Effector memory CD4-positive, alpha-beta T cell (primary cell): ENCODE data around the gene DAGLA.

Experiments
- DNase-seq, 3 donors: peaks; one replicate each; pipeline ENCODE4 v3.0.0-alpha.2; 2020
- H3K27ac ChIP-seq: 2 replicates; pipeline ENCODE4 v1.7.0; 2013; ENCODE audit warnings: mild to moderate bottlenecking, low read length, moderate library complexity; ENCODE audit not compliant: insufficient read depth, poor library complexity, severe bottlenecking
- H3K27me3 ChIP-seq: replicated peaks from 2 replicates; pipeline ENCODE4 v1.7.0; 2013; ENCODE audit warnings: mild to moderate bottlenecking, low read length; ENCODE audit not compliant: insufficient read depth, control insufficient read depth, poor library complexity, severe bottlenecking
- H3K36me3 ChIP-seq: 2 replicates; pipeline ENCODE4 v1.7.0; 2013; ENCODE audit warnings: mild to moderate bottlenecking, low read length, moderate library complexity; ENCODE audit not compliant: control insufficient read depth, insufficient read depth
- H3K4me1 ChIP-seq: 2 replicates; pipeline ENCODE4 v1.7.0; 2013; ENCODE audit warnings: low read length, mild to moderate bottlenecking; ENCODE audit not compliant: control insufficient read depth, insufficient read depth, poor library complexity, severe bottlenecking
- H3K4me3 ChIP-seq: 2 replicates; pipeline ENCODE4 v1.7.0; 2013; ENCODE audit warnings: low read length, low read depth, mild to moderate bottlenecking; ENCODE audit not compliant: insufficient read depth, poor library complexity, severe bottlenecking
- H3K9me3 ChIP-seq: 2 replicates; pipeline ENCODE4 v1.7.0; 2013; ENCODE audit warnings: mild to moderate bottlenecking, low read length, moderate library complexity; ENCODE audit not compliant: control insufficient read depth

DAGLA gene

DNA sequence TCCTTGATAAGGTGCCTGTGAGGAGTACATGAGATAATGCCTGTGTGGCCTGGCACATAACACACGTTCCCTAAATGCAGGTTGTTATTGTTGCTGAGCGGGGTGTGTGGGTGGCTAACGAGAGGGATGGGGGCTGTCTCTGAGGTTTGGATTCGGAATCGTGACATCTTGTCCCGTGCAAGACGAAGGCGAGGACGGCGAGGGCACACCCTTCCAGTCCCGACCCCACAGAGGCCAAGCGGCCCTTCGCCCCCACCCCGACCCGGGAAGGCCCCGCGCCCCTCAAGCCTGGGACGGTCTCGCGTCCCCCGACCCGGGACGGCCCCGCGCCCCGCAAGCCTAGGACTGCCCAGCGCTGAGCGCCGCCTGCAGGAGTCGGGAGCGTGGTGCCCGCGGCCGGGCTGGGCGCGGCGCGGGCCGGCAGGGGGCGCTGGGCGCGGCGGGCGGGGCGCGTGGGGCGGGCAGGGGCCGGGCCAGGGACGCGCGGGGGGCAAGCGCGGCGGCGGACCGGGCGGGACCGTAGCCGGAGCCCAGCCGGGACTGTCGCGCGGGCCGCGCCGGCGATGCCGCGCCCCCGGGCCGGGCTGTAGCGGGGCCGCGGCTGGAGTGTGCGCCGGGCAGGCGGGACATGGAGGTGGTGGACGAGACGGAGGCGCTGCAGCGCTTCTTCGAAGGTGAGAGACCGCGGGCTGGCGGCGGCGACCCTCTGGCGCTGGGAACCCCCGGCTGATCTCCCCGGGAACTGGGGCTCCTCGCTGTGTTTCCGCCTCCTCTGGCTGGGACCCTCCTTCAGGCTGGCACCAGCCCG lies 72.1 kb downstream of the DAGLA start, which contains the start of gene MYRF:
MYRF (plus strand) TSS at position 520 of the 808 bp plus-strand sequence; CDS start at position 629, 109 bp downstream.
- Histone ChIP-seq H3K27me3 (peaks cover 13% of the 10 kb centered on the region), H3K4me3 (peak within 1 kb of the TSS; percentile 38), H3K27ac (no peak within 1 kb of the TSS), H3K9me3 (no peaks in the 10 kb centered on the region), H3K4me1 (peaks cover 4% of the 10 kb centered on the region), H3K36me3 (no peaks in the 10 kb centered on the region)
- peak; percentile 37 to 51 (median 43) for DNase-seq

- Histone ChIP-seq H3K36me3 (no peaks in the 10 kb centered on the region), H3K4me1 (peaks cover 4% of the 10 kb centered on the region), H3K9me3 (no peaks in the 10 kb centered on the region), H3K27ac (no peak overlapping the region), H3K27me3 (peaks cover 13% of the 10 kb centered on the region), H3K4me3 (peak overlapping the region; percentile 35)
- DNase-seq: no peak
Observed at GRCh38 chr11:61752925-61753521, 72.8 kb downstream of the DAGLA start.

DNA sequence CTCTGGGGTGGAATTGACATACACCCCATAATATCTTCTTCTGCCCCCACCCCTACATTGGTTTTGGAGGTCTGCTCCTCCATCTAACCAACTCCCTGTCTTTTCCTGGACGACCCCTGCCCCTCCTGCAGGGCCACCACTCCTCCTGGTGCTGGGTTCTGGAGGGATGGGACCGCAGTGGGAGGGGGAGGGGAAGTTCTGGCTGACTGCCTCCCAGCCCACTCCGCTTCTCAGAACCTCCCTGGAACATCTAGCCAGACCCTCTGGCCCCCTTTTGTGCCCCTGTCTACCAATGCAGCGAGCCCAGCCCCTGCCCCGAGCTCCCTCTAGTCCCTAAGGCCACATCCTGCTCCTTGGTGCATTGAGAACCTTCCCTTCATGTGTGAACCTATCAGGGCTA lies 73.5 kb downstream of the DAGLA start:
- H3K27ac ChIP-seq: no peak overlapping the region
- peaks cover 7% of the 10 kb centered on the region for H3K27me3 ChIP-seq
- peaks cover 4% of the 10 kb centered on the region for H3K4me1 ChIP-seq
- DNase-seq: no peak
- no peak overlapping the region for H3K4me3 ChIP-seq
- H3K9me3 ChIP-seq: no peaks in the 10 kb centered on the region
- no peaks in the 10 kb centered on the region for H3K36me3 ChIP-seq

DNA sequence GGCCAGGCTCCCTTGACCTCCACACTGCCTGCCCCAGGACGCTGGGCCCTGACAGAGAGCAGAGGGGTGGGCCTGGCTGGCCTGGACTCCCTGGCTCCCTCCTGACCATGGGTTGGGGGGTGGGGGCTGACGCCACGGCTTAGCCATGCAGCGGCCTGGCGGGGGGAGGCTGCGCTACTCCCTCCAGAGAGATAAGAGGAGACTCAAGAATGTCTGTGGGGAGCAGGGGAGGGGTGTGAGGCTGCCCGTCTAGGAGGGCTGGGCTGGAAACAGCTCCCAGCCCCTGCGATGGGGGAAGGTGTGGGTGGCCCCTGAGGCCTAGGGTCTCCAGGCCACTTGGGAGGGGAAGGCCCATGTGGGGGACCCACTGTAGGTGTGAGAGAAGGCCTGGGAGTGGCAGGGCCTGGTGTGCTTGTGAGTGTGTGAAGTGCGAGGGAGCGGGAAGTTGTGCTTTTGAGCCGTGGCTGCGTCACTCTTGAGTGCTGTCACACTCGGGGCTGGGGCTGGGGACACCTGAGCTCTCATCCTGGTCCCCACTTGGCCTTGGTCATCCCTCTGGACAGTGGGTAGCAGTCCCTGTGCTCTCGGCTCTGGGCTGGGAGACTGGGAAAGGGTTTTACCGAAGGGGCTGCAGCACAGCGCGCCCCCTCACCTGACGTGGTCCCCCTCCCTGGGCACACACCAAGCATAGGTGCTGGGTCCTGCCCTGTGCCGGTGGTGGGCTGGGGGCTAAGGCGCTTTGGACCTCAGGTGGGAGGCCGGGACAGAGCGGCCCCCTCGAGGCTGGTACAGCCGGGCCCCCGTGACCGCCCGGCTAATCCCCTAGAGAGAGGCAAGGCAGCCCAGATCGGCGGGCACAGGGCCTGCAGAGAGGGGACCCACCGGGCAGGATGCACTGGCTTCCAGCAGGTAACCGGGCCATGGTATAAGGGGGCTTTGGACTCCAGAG lies 74.6 kb downstream of the DAGLA start:
- Histone ChIP-seq H3K4me3 (no peak overlapping the region), H3K9me3 (no peaks in the 10 kb centered on the region), H3K27me3 (peaks cover 4% of the 10 kb centered on the region), H3K27ac (no peak overlapping the region), H3K4me1 (peaks cover 4% of the 10 kb centered on the region), H3K36me3 (no peaks in the 10 kb centered on the region)
- no peak for DNase-seq

DNA sequence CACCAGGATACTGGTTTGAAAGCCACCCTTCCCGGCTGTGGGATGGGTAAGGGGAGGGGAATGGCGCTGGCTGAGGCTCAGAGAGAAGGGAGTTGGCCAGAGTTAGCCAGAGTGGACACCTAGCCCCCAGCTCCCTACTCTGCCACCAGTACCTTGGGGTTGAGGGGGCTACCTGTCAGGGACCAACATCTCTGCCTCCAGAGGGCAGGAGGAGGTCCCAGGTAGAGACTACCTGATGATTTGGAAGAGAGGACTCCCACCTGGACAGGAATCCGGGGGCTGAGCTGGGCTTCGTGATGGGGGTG lies 75.9 kb downstream of the DAGLA start:
- Histone ChIP-seq H3K36me3 (no peaks in the 10 kb centered on the region), H3K27me3 (peaks cover 4% of the 10 kb centered on the region), H3K4me3 (no peak overlapping the region), H3K27ac (no peak overlapping the region), H3K4me1 (peaks cover 4% of the 10 kb centered on the region), H3K9me3 (no peaks in the 10 kb centered on the region)
- DNase-seq: no peak

DNA sequence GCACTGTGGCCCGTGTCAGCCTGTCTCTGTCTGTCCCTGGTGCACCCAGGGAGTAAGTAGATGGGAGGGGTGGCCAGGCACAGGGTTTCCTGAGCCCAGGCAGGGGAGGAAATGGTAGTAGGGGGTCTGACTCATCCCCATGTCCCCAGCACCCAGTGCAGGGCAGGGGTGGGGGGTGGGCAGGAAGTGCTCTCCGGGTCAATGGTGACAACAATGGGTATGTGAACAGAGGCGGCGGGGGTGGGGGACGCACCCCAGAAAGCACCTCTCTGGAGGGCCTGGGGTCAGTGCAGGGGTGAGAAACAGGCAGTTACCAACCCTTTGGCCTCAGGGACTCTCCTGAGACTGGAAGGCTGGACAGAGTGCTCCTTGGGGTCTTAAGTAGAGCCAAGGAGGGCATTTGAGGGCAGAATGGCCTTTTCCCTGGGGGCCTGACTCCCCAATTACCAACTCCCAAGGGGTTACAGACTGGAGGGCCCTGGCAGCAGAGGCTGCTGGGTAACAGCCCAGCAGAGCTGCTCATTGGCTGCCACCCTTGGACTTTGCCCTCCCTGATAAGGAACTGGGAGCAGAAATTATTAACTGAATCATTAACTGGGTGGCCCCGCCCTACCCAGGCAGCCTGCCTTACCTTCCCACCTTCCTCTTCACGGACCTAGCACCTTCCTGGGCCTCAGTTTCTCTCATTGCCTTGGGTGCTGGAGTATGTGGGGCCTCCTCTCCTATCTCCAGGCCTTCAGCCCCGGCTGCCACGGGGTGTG lies 76.4 kb downstream of the DAGLA start:
- Histone ChIP-seq H3K4me1 (peaks cover 4% of the 10 kb centered on the region), H3K27ac (no peak overlapping the region), H3K27me3 (peaks cover 4% of the 10 kb centered on the region), H3K4me3 (no peak overlapping the region), H3K9me3 (no peaks in the 10 kb centered on the region), H3K36me3 (no peaks in the 10 kb centered on the region)
- DNase-seq: no peak

DNA sequence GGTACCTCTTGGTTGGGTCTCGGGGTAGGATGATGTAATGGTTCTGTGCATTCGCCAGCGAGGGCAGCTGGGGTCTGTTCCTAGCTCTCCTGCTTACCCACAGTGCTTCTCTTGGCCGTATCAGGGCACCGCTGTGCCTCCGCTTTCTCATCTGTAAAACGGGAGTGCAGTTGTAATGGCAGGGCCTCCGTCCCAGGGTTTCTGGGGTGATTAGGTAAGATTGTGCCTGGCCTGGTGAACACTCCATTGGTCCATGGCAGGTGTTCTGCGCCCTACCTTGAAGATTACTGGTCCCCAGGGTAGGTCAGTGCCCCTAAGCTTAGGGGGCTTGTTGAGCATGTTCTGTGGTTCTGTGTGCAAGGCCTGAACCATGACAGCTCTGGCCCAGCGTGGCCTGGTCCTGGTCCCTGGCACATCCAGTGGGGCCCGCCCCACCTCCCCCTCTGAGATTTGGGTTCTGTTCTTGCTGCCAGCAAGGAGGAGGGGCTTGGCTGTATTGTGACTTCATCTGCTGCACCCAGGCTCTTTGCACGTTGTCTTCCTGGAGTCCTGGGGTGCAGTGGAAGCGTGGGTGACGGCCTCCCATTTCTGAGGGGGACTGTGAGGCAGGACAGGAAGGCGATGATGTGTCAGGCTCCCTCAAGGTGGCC lies 77.1 kb downstream of the DAGLA start:
- Histone ChIP-seq H3K9me3 (no peaks in the 10 kb centered on the region), H3K27me3 (peaks cover 4% of the 10 kb centered on the region), H3K27ac (no peak overlapping the region), H3K4me3 (no peak overlapping the region), H3K4me1 (peaks cover 4% of the 10 kb centered on the region), H3K36me3 (no peaks in the 10 kb centered on the region)
- no peak for DNase-seq

DNA sequence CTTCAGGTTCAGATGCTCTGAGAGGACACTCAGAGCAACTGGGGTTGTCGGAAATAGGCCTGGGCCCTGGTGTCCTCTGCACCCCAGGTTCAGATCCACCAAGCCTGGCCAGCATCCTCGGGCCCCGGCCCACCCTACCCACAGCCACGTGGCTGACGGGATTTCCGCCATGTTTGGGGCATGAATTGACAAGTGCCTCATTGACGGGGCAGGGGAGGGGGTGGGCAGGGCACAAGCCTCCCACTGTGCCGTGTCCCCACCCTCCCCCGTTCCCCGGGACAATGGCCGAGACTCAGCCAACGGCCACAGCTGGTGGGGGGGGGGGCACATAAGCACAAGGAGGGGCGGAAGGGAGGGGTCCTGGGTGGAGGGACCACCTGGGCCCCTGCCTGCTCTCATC lies 80.8 kb downstream of the DAGLA start:
- Histone ChIP-seq H3K4me1 (peaks cover 3% of the 10 kb centered on the region), H3K27me3 (no peaks in the 10 kb centered on the region), H3K9me3 (no peaks in the 10 kb centered on the region), H3K4me3 (no peak overlapping the region), H3K36me3 (no peaks in the 10 kb centered on the region), H3K27ac (no peak overlapping the region)
- no peak for DNase-seq
